22Rv1 (cell line): ENCODE data around the gene SETX.

Source experiments
- CTCF ChIP-seq: fragments of 450-650 bp; IDR thresholded peaks from 2 replicates; pipeline ENCODE4 v1.5.1; 2017; ENCODE audit warnings: mild to moderate bottlenecking
- ZFX ChIP-seq: fragments of 450-650 bp; IDR thresholded peaks from 2 replicates; pipeline ENCODE4 v1.6.1; 2017; ENCODE audit warnings: antibody characterized with exemption, borderline replicate concordance

DNA sequence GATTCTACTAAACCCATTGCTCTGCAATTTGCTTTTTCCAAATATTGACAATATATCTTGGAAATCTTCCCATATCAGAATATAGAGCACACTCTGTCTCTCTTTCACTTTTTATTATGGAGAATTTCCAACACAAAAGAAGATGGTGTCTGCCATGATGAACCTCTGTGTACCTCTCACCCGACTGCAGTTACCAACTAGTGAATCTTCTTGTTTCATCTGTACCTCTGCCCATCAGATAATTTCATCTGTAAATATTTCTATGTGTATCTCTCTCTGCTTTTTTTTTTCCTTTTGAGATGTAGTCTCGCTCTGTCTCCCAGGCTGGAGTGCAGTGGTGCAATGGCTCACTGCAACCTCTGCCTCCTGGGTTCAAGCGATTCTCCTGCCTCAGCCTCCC is 130.1 kb downstream of the SETX start:
- TF ChIP-seq CTCF (no peak), ZFX (no peak)
